Measurements from ENCODE around the gene TSNAXIP1. TPM values are rescaled to one million over a fixed set of nuclear protein-coding genes. Genes with fewer than 3 reads are reported as not detected.

TSNAXIP1 gene
- total and polyA plus RNA-seq, 9 of the 15 experiments (the other 6 are each of a cell fraction or from before 2014, with no cell fraction given) = 0.03 to 0.24 (median 0.11) TPM; not detected in 4

- peak; percentile 50 for TF ChIP-seq CHD4 (IDR thresholded peaks at IDR 0.05; ENCODE audit: insufficient read depth, insufficient replicate concordance, low read depth, low read length, poor library complexity, severe bottlenecking)
- TF ChIP-seq POLR2G (IDR thresholded peaks at IDR 0.05; ENCODE audit: low read depth, low read length) = peak; percentile 93
- no peak for TF ChIP-seq ZBTB9 (CRISPR knock-in tag; IDR thresholded peaks at IDR 0.05)
- no peak for TF ChIP-seq ZNF280A (IDR thresholded peaks at IDR 0.05; ENCODE audit: low read depth, partially characterized antibody)
- peak; percentile 80 for TF ChIP-seq ZNF431 (CRISPR knock-in tag; IDR thresholded peaks at IDR 0.05)
- peak; percentile 70 for TF ChIP-seq CCNT2 (IDR thresholded peaks at IDR 0.05; ENCODE audit: borderline replicate concordance, extremely low read depth, insufficient read length, low read depth, low read length)
- no peak for TF ChIP-seq RBM39 (optimal IDR thresholded peaks at IDR 0.05; ENCODE audit: low read depth, low read length)
- TF ChIP-seq RBFOX2 (IDR thresholded peaks at IDR 0.05; ENCODE audit: low read depth, low read length) = peak; percentile 89
- TF ChIP-seq CBX8 (IDR thresholded peaks at IDR 0.05; ENCODE audit: borderline replicate concordance, extremely low read depth, low read depth, low read length, poor library complexity, severe bottlenecking) = no peak
- TF ChIP-seq HIVEP1 (CRISPR knock-in tag; IDR thresholded peaks at IDR 0.05) = peak; percentile 41; the same call in 1 of the 2 replicates
- TF ChIP-seq TOE1 (IDR thresholded peaks at IDR 0.05; ENCODE audit: borderline replicate concordance) = peak; percentile 27; the same call in 1 of the 2 replicates
- no peak for TF ChIP-seq TOE1 (CRISPR knock-in tag; IDR thresholded peaks at IDR 0.05; ENCODE audit: borderline replicate concordance, low read depth)
- no peak for TF ChIP-seq ATF2 (CRISPR knock-in tag; IDR thresholded peaks at IDR 0.05)
- TF ChIP-seq CTBP1 (IDR thresholded peaks at IDR 0.05; ENCODE audit: borderline replicate concordance) = peak; percentile 74; the same call in 1 of the 2 replicates
- peak; percentile 57; the same call in 1 of the 2 replicates for TF ChIP-seq NFRKB (IDR thresholded peaks at IDR 0.05; ENCODE audit: low read depth)
- no peak for TF ChIP-seq CC2D1A (IDR thresholded peaks at IDR 0.05)
- TF ChIP-seq ZNF24 (IDR thresholded peaks at IDR 0.05) = 0 out of 2 replicates have a peak, but pooled peaks have one; percentile 6
- TF ChIP-seq ATF4 (CRISPR knock-in tag; IDR thresholded peaks at IDR 0.05) = 0 out of 2 replicates have a peak, but pooled peaks have one; percentile 13
- TF ChIP-seq TCF3 (CRISPR knock-in tag; IDR thresholded peaks at IDR 0.05) = no peak
- TF ChIP-seq YBX1 (IDR thresholded peaks at IDR 0.05) = no peak
- no peak for TF ChIP-seq HOXB6 (CRISPR knock-in tag; IDR thresholded peaks at IDR 0.05; ENCODE audit: borderline replicate concordance)
- no peak for TF ChIP-seq RUNX1 (IDR thresholded peaks at IDR 0.05; ENCODE audit: low read depth)
- TF ChIP-seq KLF6 (CRISPR knock-in tag; IDR thresholded peaks at IDR 0.05; ENCODE audit: borderline replicate concordance) = peak; percentile 17; the same call in 1 of the 2 replicates
Observed at GRCh38 chr16:67846320-67847063, 39.8 kb downstream of the TSNAXIP1 start, which contains the start of gene NUTF2 (continued).

All from K562 (cell line).